Measurements from ENCODE around the gene SECTM1. TPM values are rescaled to one million over a fixed set of nuclear protein-coding genes. Genes with fewer than 3 reads are reported as not detected.

Gene SECTM1
- total and polyA plus RNA-seq, 3 experiments from 2014 or later, result 0.49 to 1.9 (median 1.1) TPM

- ChIA-PET POLR2A (interaction anchor here (3.1 to 5.4 kb wide), 2 partner anchors 9 to 15 kb away, joined by 10 to 37 read pairs; partner anchors contain the start of gene CD7), CTCF (interaction anchor here (0.7 to 9.3 kb wide), 13 partner anchors 8 to 192 kb away, joined by 3 to 127 read pairs (median 6); partner anchors contain the start of genes CD7 and SECTM1)
- H3K4me1 ChIP-seq (ENCODE audit: insufficient read depth, low read length), result peaks cover 88% of the 10 kb centered on the region
- Mint-ChIP-seq H3K36me3 (peaks cover 0 to 9% (median 0%) of the 10 kb centered on the region in 3 donors), H3K27ac (peak overlapping the region in 6 of 8 donors; percentile 54 to 100 (median 99)), H3K4me1 (peaks cover 71 to 96% (median 80%) of the 10 kb centered on the region in 3 donors), H3K27me3 (peaks cover 0 to 9% of the 10 kb centered on the region in 2 donors), H3K4me3 (peak overlapping the region in 6 of 7 donors; percentile 29 to 93 (median 82)), H3K9me3 (no peaks in the 10 kb centered on the region)
- DNase-seq, result no peak
- H3K4me3 ChIP-seq (ENCODE audit: low read length), result peak overlapping the region; percentile 59
- H3K27ac ChIP-seq (ENCODE audit: low read depth, low read length), result peak overlapping the region; percentile 58
- H3K9me3 ChIP-seq (ENCODE audit: low read length), result no peaks in the 10 kb centered on the region
- H3K27me3 ChIP-seq (ENCODE audit: insufficient read depth, low read length, poor library complexity, severe bottlenecking), result no peaks in the 10 kb centered on the region
- no peaks in the 10 kb centered on the region for H3K36me3 ChIP-seq (ENCODE audit: insufficient read depth, low read length)
These were observed 32.2 kb downstream of the SECTM1 start for GRCh38 chr17:82301300-82301915.

GRCh38 chr17:82300707-82301270 is 32.8 kb downstream of the SECTM1 start:
- ChIA-PET POLR2A (interaction anchor here (0.7 to 5.4 kb wide), 3 partner anchors 8 to 100 kb away, joined by 3 to 37 read pairs (median 10); partner anchors contain the start of gene CD7), CTCF (interaction anchor here (0.7 to 9.3 kb wide), 17 partner anchors 9 to 193 kb away, joined by 3 to 127 read pairs (median 4); partner anchors contain the start of genes CD7 and SECTM1)
- peaks cover 68 to 92% (median 75%) of the 10 kb centered on the region in 3 donors for H3K4me1 Mint-ChIP-seq
- H3K36me3 Mint-ChIP-seq, result peaks cover 0 to 9% (median 0%) of the 10 kb centered on the region in 3 donors
- no peak overlapping the region for H3K27ac ChIP-seq (ENCODE audit: low read depth, low read length)
- no peaks in the 10 kb centered on the region for H3K9me3 ChIP-seq (ENCODE audit: low read length)
- H3K27ac Mint-ChIP-seq, result peak overlapping the region; percentile 50 to 100 (median 99)
- peak overlapping the region; percentile 41 to 80 (median 50) for H3K4me3 Mint-ChIP-seq
- no peak overlapping the region for H3K4me3 ChIP-seq (ENCODE audit: low read length)
- peaks cover 90% of the 10 kb centered on the region for H3K4me1 ChIP-seq (ENCODE audit: insufficient read depth, low read length)
- peaks cover 0 to 9% of the 10 kb centered on the region in 2 donors for H3K27me3 Mint-ChIP-seq
- no peaks in the 10 kb centered on the region for H3K9me3 Mint-ChIP-seq
- H3K27me3 ChIP-seq (ENCODE audit: insufficient read depth, low read length, poor library complexity, severe bottlenecking), result no peaks in the 10 kb centered on the region
- peak; percentile 47 to 76 (median 59) for DNase-seq
- H3K36me3 ChIP-seq (ENCODE audit: insufficient read depth, low read length), result no peaks in the 10 kb centered on the region

GRCh38 chr17:82300228-82300627 is 33.3 kb downstream of the SECTM1 start:
- peaks cover 66 to 92% (median 74%) of the 10 kb centered on the region in 3 donors for H3K4me1 Mint-ChIP-seq
- H3K9me3 Mint-ChIP-seq, result no peaks in the 10 kb centered on the region
- Histone ChIP-seq H3K27me3 (ENCODE audit: insufficient read depth, low read length, poor library complexity, severe bottlenecking) (no peaks in the 10 kb centered on the region), H3K4me3 (ENCODE audit: low read length) (no peak overlapping the region), H3K4me1 (ENCODE audit: insufficient read depth, low read length) (peaks cover 84% of the 10 kb centered on the region), H3K27ac (ENCODE audit: low read depth, low read length) (no peak overlapping the region), H3K9me3 (ENCODE audit: low read length) (no peaks in the 10 kb centered on the region), H3K36me3 (ENCODE audit: insufficient read depth, low read length) (no peaks in the 10 kb centered on the region)
- CTCF ChIA-PET, result interaction anchor here (1.0 to 9.3 kb wide), 15 partner anchors 8 to 99 kb away, joined by 3 to 127 read pairs (median 5); partner anchors contain the start of genes CD7 and SECTM1
- H3K36me3 Mint-ChIP-seq, result peaks cover 0 to 9% (median 0%) of the 10 kb centered on the region in 3 donors
- H3K4me3 Mint-ChIP-seq, result peak overlapping the region; percentile 32 to 80 (median 52)
- peak overlapping the region; percentile 95 to 100 (median 100) for H3K27ac Mint-ChIP-seq
- no peak for DNase-seq
- POLR2A ChIA-PET, result interaction anchor here (0.7 to 5.4 kb wide), 4 partner anchors 8 to 99 kb away, joined by 3 to 37 read pairs (median 6); partner anchors contain the start of gene CD7
- peaks cover 0 to 9% of the 10 kb centered on the region in 2 donors for H3K27me3 Mint-ChIP-seq

GRCh38 chr17:82299452-82299851 is 34.1 kb downstream of the SECTM1 start:
- Mint-ChIP-seq H3K36me3 (peaks cover 0 to 9% (median 0%) of the 10 kb centered on the region in 3 donors), H3K4me1 (peaks cover 64 to 89% (median 80%) of the 10 kb centered on the region in 3 donors), H3K4me3 (peak overlapping the region in 4 of 7 donors; percentile 44 to 66 (median 54)), H3K9me3 (no peaks in the 10 kb centered on the region), H3K27me3 (peaks cover 0 to 9% of the 10 kb centered on the region in 2 donors), H3K27ac (peak overlapping the region; percentile 97 to 100 (median 100))
- Histone ChIP-seq H3K36me3 (ENCODE audit: insufficient read depth, low read length) (no peaks in the 10 kb centered on the region), H3K4me3 (ENCODE audit: low read length) (no peak overlapping the region), H3K9me3 (ENCODE audit: low read length) (no peaks in the 10 kb centered on the region), H3K27me3 (ENCODE audit: insufficient read depth, low read length, poor library complexity, severe bottlenecking) (no peaks in the 10 kb centered on the region), H3K4me1 (ENCODE audit: insufficient read depth, low read length) (peaks cover 76% of the 10 kb centered on the region), H3K27ac (ENCODE audit: low read depth, low read length) (peak overlapping the region; percentile 95)
- ChIA-PET CTCF (interaction anchor here (1.0 to 9.3 kb wide), 8 partner anchors 15 to 98 kb away, joined by 3 to 127 read pairs (median 8); partner anchors contain the start of gene CD7), POLR2A (interaction anchor here (0.7 to 5.4 kb wide), 3 partner anchors 17 to 26 kb away, joined by 3 to 37 read pairs (median 7); partner anchors contain the start of genes CD7 and CSNK1D)
- peak in 1 of 5 donors; percentile 64 for DNase-seq

GRCh38 chr17:82298538-82299421 is 34.8 kb downstream of the SECTM1 start:
- H3K36me3 ChIP-seq (ENCODE audit: insufficient read depth, low read length), result no peaks in the 10 kb centered on the region
- Mint-ChIP-seq H3K4me3 (peak overlapping the region; percentile 91 to 98 (median 96)), H3K9me3 (no peaks in the 10 kb centered on the region), H3K36me3 (peaks cover 0 to 9% (median 0%) of the 10 kb centered on the region in 3 donors), H3K27ac (peak overlapping the region; percentile 100), H3K4me1 (peaks cover 67 to 93% (median 85%) of the 10 kb centered on the region in 3 donors), H3K27me3 (peaks cover 0 to 9% of the 10 kb centered on the region in 2 donors)
- ChIA-PET CTCF (interaction anchor here (0.9 to 9.3 kb wide), 15 partner anchors 11 to 268 kb away, joined by 3 to 127 read pairs (median 4); partner anchors contain the start of genes CD7 and CSNK1D), POLR2A (interaction anchor here (1.0 to 5.4 kb wide), 6 partner anchors 15 to 98 kb away, joined by 4 to 37 read pairs (median 6); partner anchors contain the start of genes CD7, CSNK1D and SLC16A3)
- H3K9me3 ChIP-seq (ENCODE audit: low read length), result no peaks in the 10 kb centered on the region
- H3K4me3 ChIP-seq (ENCODE audit: low read length), result peak overlapping the region; percentile 79
- H3K27ac ChIP-seq (ENCODE audit: low read depth, low read length), result peak overlapping the region; percentile 95
- DNase-seq, result peak in 1 of 5 donors; percentile 59
- no peaks in the 10 kb centered on the region for H3K27me3 ChIP-seq (ENCODE audit: insufficient read depth, low read length, poor library complexity, severe bottlenecking)
- H3K4me1 ChIP-seq (ENCODE audit: insufficient read depth, low read length), result peaks cover 70% of the 10 kb centered on the region

- Histone ChIP-seq H3K4me3 (ENCODE audit: low read length) (peak overlapping the region; percentile 79), H3K36me3 (ENCODE audit: insufficient read depth, low read length) (no peaks in the 10 kb centered on the region), H3K4me1 (ENCODE audit: insufficient read depth, low read length) (peaks cover 66% of the 10 kb centered on the region), H3K27me3 (ENCODE audit: insufficient read depth, low read length, poor library complexity, severe bottlenecking) (no peaks in the 10 kb centered on the region), H3K27ac (ENCODE audit: low read depth, low read length) (peak overlapping the region; percentile 95), H3K9me3 (ENCODE audit: low read length) (no peaks in the 10 kb centered on the region)
- Mint-ChIP-seq H3K36me3 (peaks cover 0 to 9% (median 0%) of the 10 kb centered on the region in 3 donors), H3K4me3 (peak overlapping the region; percentile 91 to 98 (median 96)), H3K4me1 (peaks cover 60 to 88% (median 79%) of the 10 kb centered on the region in 3 donors), H3K27me3 (peaks cover 0 to 9% of the 10 kb centered on the region in 2 donors), H3K9me3 (no peaks in the 10 kb centered on the region), H3K27ac (peak overlapping the region; percentile 100)
- peak; percentile 86 to 98 (median 97) for DNase-seq
- CTCF ChIA-PET, result interaction anchor here (0.9 to 9.3 kb wide), 16 partner anchors 11 to 267 kb away, joined by 3 to 127 read pairs (median 4); partner anchors contain the start of genes CD7 and CSNK1D
- POLR2A ChIA-PET, result interaction anchor here (1.0 to 5.4 kb wide), 9 partner anchors 16 to 97 kb away, joined by 4 to 37 read pairs (median 5); partner anchors contain the start of genes CD7, CSNK1D and SLC16A3
These were observed 35.6 kb downstream of the SECTM1 start for GRCh38 chr17:82297714-82298537.

Measured in CD8-positive, alpha-beta memory T cell (primary cell).